Body of pancreas (tissue), 4 donors: ENCODE measurements around the gene TGDS.

Experiments used
- POLR2A ChIP-seq, 3 donors: fragments of 450-650 bp; IDR thresholded peaks; one replicate each; pipeline ENCODE4 v1.6.1; 2016; ENCODE audit warnings: antibody characterized with exemption in 3 of 3, mild to moderate bottlenecking in 2 of 3
- TF ChIP-seq, protein P1 (sequence below), 7 experiments: fragments of 450-650 bp in 4 of 7; fragments of 200-600 bp in 3 of 7; sonication (generic) in 3 of 7; IDR thresholded peaks; one replicate each; pipeline ENCODE4 v1.5.1; 2016 to 2019; ENCODE audit warnings: antibody characterized with exemption in 7 of 7

DNA sequence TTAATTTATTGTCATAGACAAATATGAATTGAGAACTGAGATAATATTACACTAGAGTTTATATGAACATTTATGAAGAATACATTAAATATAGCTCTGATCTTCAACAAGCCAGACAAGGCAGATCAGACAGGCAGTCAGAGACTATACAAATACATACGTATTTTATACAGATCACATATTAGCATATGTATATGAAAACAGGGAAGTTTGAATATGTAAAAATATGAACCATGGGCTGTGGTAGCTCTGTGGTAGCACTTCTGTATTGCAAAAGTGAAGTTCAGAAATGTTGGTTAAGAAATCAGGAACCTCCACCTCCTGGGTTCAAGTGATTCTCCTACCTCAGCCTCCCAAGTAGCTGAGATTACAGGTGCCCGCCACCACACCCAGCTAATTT, 26.4 kb upstream of the TGDS start:
- no peak for TF ChIP-seq POLR2A (IDR thresholded peaks at IDR 0.05)
- TF ChIP-seq, protein P1, sequence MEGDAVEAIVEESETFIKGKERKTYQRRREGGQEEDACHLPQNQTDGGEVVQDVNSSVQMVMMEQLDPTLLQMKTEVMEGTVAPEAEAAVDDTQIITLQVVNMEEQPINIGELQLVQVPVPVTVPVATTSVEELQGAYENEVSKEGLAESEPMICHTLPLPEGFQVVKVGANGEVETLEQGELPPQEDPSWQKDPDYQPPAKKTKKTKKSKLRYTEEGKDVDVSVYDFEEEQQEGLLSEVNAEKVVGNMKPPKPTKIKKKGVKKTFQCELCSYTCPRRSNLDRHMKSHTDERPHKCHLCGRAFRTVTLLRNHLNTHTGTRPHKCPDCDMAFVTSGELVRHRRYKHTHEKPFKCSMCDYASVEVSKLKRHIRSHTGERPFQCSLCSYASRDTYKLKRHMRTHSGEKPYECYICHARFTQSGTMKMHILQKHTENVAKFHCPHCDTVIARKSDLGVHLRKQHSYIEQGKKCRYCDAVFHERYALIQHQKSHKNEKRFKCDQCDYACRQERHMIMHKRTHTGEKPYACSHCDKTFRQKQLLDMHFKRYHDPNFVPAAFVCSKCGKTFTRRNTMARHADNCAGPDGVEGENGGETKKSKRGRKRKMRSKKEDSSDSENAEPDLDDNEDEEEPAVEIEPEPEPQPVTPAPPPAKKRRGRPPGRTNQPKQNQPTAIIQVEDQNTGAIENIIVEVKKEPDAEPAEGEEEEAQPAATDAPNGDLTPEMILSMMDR (IDR thresholded peaks at IDR 0.05) = no peak
